Brain microvascular endothelial cell (primary cell): ENCODE measurements around the gene FAM222B.

Source experiments
- DNase-seq: peaks from one replicate; pipeline ENCODE4 v3.0.0-alpha.2; 2020
- H3K27ac ChIP-seq: fragments of 250-450 bp; sonication (Bioruptor Pico); 2 replicates; pipeline ENCODE4 v1.5.1; 2020; ENCODE audit warnings: mild to moderate bottlenecking, moderate library complexity
- H3K27me3 ChIP-seq: fragments of 250-450 bp; sonication (Bioruptor Pico); replicated peaks from 2 replicates; pipeline ENCODE4 v1.5.1; 2020; ENCODE audit warnings: mild to moderate bottlenecking
- H3K36me3 ChIP-seq: fragments of 250-450 bp; sonication (Bioruptor Pico); replicated peaks from 2 replicates; pipeline ENCODE4 v1.5.1; 2020; ENCODE audit warnings: mild to moderate bottlenecking
- H3K4me3 ChIP-seq: 2 replicates; pipeline ENCODE4 v1.5.1; 2011; ENCODE audit warnings: low read depth, mild to moderate bottlenecking, control low read depth, low read length, moderate library complexity
- CTCF ChIP-seq: IDR thresholded peaks from 2 replicates; pipeline ENCODE4 v1.5.1; 2011; ENCODE audit warnings: low read depth, mild to moderate bottlenecking, moderate library complexity, low read length, control low read depth, inconsistent platforms; ENCODE audit errors: missing control alignments
- in situ Hi-C: cut with HindIII; loops from 2 replicates; pipeline ENCODE4 v1.10.0; 2017; ENCODE audit warnings: low sequenced_read_pairs, low pct_ligation_motif_present

FAM222B gene

GRCh38 chr17:28744972-28745785 is 97.4 kb downstream of the FAM222B start:
- DNase-seq, result no peak
- no peak for TF ChIP-seq CTCF
- Histone ChIP-seq H3K36me3 (peaks cover 40% of the 10 kb centered on the region), H3K27ac (peak overlapping the region; percentile 92), H3K27me3 (no peaks in the 10 kb centered on the region), H3K4me3 (peak overlapping the region; percentile 85)
- in situ Hi-C loops, result no loop called here

- Histone ChIP-seq H3K36me3 (peaks cover 33% of the 10 kb centered on the region), H3K27ac (peak overlapping the region; percentile 92), H3K27me3 (no peaks in the 10 kb centered on the region), H3K4me3 (peak overlapping the region; percentile 85)
- DNase-seq, result no peak
- no peak for TF ChIP-seq CTCF
- in situ Hi-C loops, result no loop called here
These were observed 98.3 kb downstream of the FAM222B start for GRCh38 chr17:28744104-28744971.

GRCh38 chr17:28743243-28744103 is 99.1 kb downstream of the FAM222B start, which contains the start of gene TRAF4:
TRAF4 (plus strand) TSS chr17:28744011; CDS start chr17:28744113, 102 bp downstream.
- Histone ChIP-seq H3K27me3 (no peaks in the 10 kb centered on the region), H3K27ac (peak within 1 kb of the TSS; percentile 92), H3K4me3 (peak within 1 kb of the TSS; percentile 85), H3K36me3 (peaks cover 25% of the 10 kb centered on the region)
- peak; percentile 85 for DNase-seq
- in situ Hi-C loops, result no loop called here
- TF ChIP-seq CTCF, result peak; percentile 11

GRCh38 chr17:28741358-28742349 is 100.9 kb downstream of the FAM222B start:
- no peak for TF ChIP-seq CTCF
- in situ Hi-C loops, result no loop called here
- H3K27ac ChIP-seq, result no peak overlapping the region
- no peak overlapping the region for H3K4me3 ChIP-seq
- no peaks in the 10 kb centered on the region for H3K27me3 ChIP-seq
- H3K36me3 ChIP-seq, result peaks cover 7% of the 10 kb centered on the region
- no peak for DNase-seq
